Spleen (tissue), 11 donors: ENCODE measurements around the gene SC5D. TPM values are rescaled to one million over a fixed set of nuclear protein-coding genes. Genes with fewer than 3 reads are reported as not detected.

Experiments
- DNase-seq: peaks from one replicate; pipeline ENCODE4 v3.0.0-alpha.2; 2020
- H3K27ac ChIP-seq, 8 donors: fragments of 200-600 bp; sonication (generic) in 7 of 8; 1 replicate in 4 of 8; 2 replicates in 4 of 8; pipeline versions ENCODE4 v1.5.0 to v1.8.0; 2016 to 2021; ENCODE audit warnings: inconsistent platforms in 4 of 8, mild to moderate bottlenecking in 4 of 8, moderate library complexity in 1 of 8
- H3K27me3 ChIP-seq, 7 donors: fragments of 200-600 bp; sonication (generic) in 6 of 7; replicated peaks in 1 of 7; 1 replicate in 4 of 7; 2 replicates in 3 of 7; pipeline versions ENCODE4 v1.5.0 to v1.8.0; 2016 to 2021; ENCODE audit warnings: inconsistent platforms in 3 of 7, mild to moderate bottlenecking in 1 of 7
- H3K36me3 ChIP-seq, 6 donors: fragments of 200-600 bp; sonication (generic) in 5 of 6; 1 replicate in 4 of 6; 2 replicates in 2 of 6; pipeline versions ENCODE4 v1.5.0 to v1.8.0; 2016 to 2021; ENCODE audit warnings: inconsistent platforms in 2 of 6
- H3K4me1 ChIP-seq, 6 donors: fragments of 200-600 bp; sonication (generic) in 5 of 6; 1 replicate in 3 of 6; 2 replicates in 3 of 6; pipeline versions ENCODE4 v1.5.0 to v1.8.0; 2016 to 2021; ENCODE audit warnings: inconsistent platforms in 3 of 6
- H3K4me3 ChIP-seq, 8 donors: fragments of 200-600 bp; sonication (generic) in 7 of 8; 1 replicate in 4 of 8; 2 replicates in 4 of 8; pipeline versions ENCODE4 v1.5.0 to v1.8.0; 2016 to 2021; ENCODE audit warnings: inconsistent platforms in 4 of 8, mild to moderate bottlenecking in 4 of 8, moderate library complexity in 2 of 8
- H3K9me3 ChIP-seq, 8 donors: fragments of 200-600 bp; sonication (generic) in 7 of 8; 1 replicate in 4 of 8; 2 replicates in 4 of 8; pipeline versions ENCODE4 v1.5.0 to v1.8.0; 2016 to 2021; ENCODE audit warnings: inconsistent platforms in 4 of 8
- CTCF ChIP-seq, 11 experiments: fragments of 200-600 bp in 7 of 11; fragments of 450-650 bp in 4 of 11; sonication (generic) in 4 of 11; IDR thresholded peaks in 8 of 11; conservative IDR thresholded peaks in 3 of 11; 1 replicate in 7 of 11; 2 replicates in 4 of 11; pipeline versions ENCODE4 v1.4.0 to v1.8.0; 2016 to 2021; ENCODE audit warnings: antibody characterized with exemption in 11 of 11, inconsistent platforms in 4 of 11, mild to moderate bottlenecking in 1 of 11
- POLR2A ChIP-seq, 3 donors: fragments of 450-650 bp; IDR thresholded peaks; one replicate each; pipeline ENCODE4 v1.5.1; 2017; ENCODE audit warnings: antibody characterized with exemption in 3 of 3, mild to moderate bottlenecking in 1 of 3
- POLR2AphosphoS5 ChIP-seq, 3 donors: sonication (generic); formaldehyde crosslinking; IDR thresholded peaks; one replicate each; pipeline ENCODE4 v1.5.1; 2017; ENCODE audit warnings: antibody characterized with exemption in 3 of 3
- WGBS, 5 donors: extraction: QIAGEN DNeasy Blood & Tissue Kit in 3 of 5; methylation state at CpG; one replicate each; pipeline versions ENCODE4 v1.1.5 to v1.1.7; 2013 to 2018; 5-methylcytosine and 5-hydroxymethylcytosine counted together
- intact Hi-C: fragments of 100-400 bp; cut with DNase I; formaldehyde crosslinking; loops from one replicate; pipeline ENCODE4 v1.15.0; 2023; ENCODE audit warnings: low total_unique reads
- polyA plus RNA-seq, 3 donors: library from polyadenylated mRNA; stranded (reverse); fragments of 200-250 nt; gene quantifications; one replicate each; pipeline ENCODE4 v1.2.1, GENCODE V29; 2013
- total RNA-seq, 7 donors: library from RNA; depleted of rRNA in 3 of 7; stranded (reverse); fragments of >200 nt in 3 of 7; fragmentation: NEBNext Ultra II Directional in 4 of 7; extraction: Animal tissue kit (Norgen Biotek cat#: 25700) in 4 of 7; gene quantifications; one replicate each; pipeline versions ENCODE4 v1.1.0 to v1.2.1, GENCODE V29; 2016 to 2021
- donor health status: healthy with polysubstance abuse.
- donor health status: DM: no; HTN: no; CAD: no; lungs with moderate emphysema.
- donor health status: DM: no; HTN: no; CAD: no.
- donor health status: Bipolar disorder and iron deficiency.
- donor health status: healthy.
- donor health status: DM: no; HTN: no; CAD: no.
- donor health status: DM: yes; HTN: yes; CAD: no.

Gene SC5D
- total and polyA plus RNA-seq, 10 donors: 4.8 to 25.5 (median 17.4) TPM

- no peaks in the 10 kb centered on the region for H3K27me3 ChIP-seq
- H3K9me3 ChIP-seq: no peaks in the 10 kb centered on the region
- no peak for TF ChIP-seq POLR2AphosphoS5 (IDR thresholded peaks at IDR 0.05)
- TF ChIP-seq POLR2A (IDR thresholded peaks at IDR 0.05): no peak
- TF ChIP-seq CTCF (IDR thresholded peaks at IDR 0.05 in 8 of 11, conservative IDR thresholded peaks at IDR 0.05 in 3 of 11): no peak
- no peak overlapping the region for H3K4me3 ChIP-seq
- WGBS, 5 donors: 92 to 98% (median 96%) methylated on average over 5 of the region's 5 CpGs
- peaks cover 0 to 5% (median 0%) of the 10 kb centered on the region in 6 donors for H3K36me3 ChIP-seq
- intact Hi-C loops: no loop called here
- H3K27ac ChIP-seq: no peak overlapping the region
- DNase-seq: no peak
- peaks cover 11 to 57% (median 26%) of the 10 kb centered on the region in 6 donors for H3K4me1 ChIP-seq
Measured at GRCh38 chr11:121297872-121298271, 5.3 kb downstream of the SC5D start.

- Histone ChIP-seq H3K27me3 (no peaks in the 10 kb centered on the region), H3K27ac (no peak overlapping the region), H3K4me1 (peaks cover 3 to 48% (median 18%) of the 10 kb centered on the region in 6 donors), H3K36me3 (peaks cover 0 to 14% (median under 1%) of the 10 kb centered on the region in 6 donors), H3K4me3 (no peak overlapping the region), H3K9me3 (no peaks in the 10 kb centered on the region)
- DNase-seq: no peak
- TF ChIP-seq POLR2AphosphoS5 (IDR thresholded peaks at IDR 0.05) (no peak), CTCF (IDR thresholded peaks at IDR 0.05 in 8 of 11, conservative IDR thresholded peaks at IDR 0.05 in 3 of 11) (no peak), POLR2A (IDR thresholded peaks at IDR 0.05) (no peak)
- 92 to 98% (median 95%) methylated on average over 5 of the region's 5 CpGs for WGBS, 5 donors
- intact Hi-C loops: no loop called here
Measured at GRCh38 chr11:121298774-121299173, 6.2 kb downstream of the SC5D start.

GRCh38 chr11:121299417-121299816, 6.8 kb downstream of the SC5D start:
- TF ChIP-seq POLR2A (IDR thresholded peaks at IDR 0.05) (no peak), CTCF (IDR thresholded peaks at IDR 0.05 in 8 of 11, conservative IDR thresholded peaks at IDR 0.05 in 3 of 11) (no peak), POLR2AphosphoS5 (IDR thresholded peaks at IDR 0.05) (no peak)
- H3K4me1 ChIP-seq: peaks cover 0 to 41% (median 11%) of the 10 kb centered on the region in 6 donors
- no peaks in the 10 kb centered on the region for H3K27me3 ChIP-seq

GRCh38 chr11:121300313-121300971, 7.9 kb downstream of the SC5D start:
- Histone ChIP-seq H3K9me3 (no peaks in the 10 kb centered on the region), H3K36me3 (peaks cover 0 to 31% (median 11%) of the 10 kb centered on the region in 6 donors), H3K27me3 (no peaks in the 10 kb centered on the region), H3K4me1 (peaks cover 0 to 31% (median 3%) of the 10 kb centered on the region in 6 donors), H3K4me3 (no peak overlapping the region), H3K27ac (no peak overlapping the region)
- intact Hi-C loops: no loop called here
- TF ChIP-seq POLR2A (IDR thresholded peaks at IDR 0.05) (no peak), POLR2AphosphoS5 (IDR thresholded peaks at IDR 0.05) (no peak), CTCF (IDR thresholded peaks at IDR 0.05 in 8 of 11, conservative IDR thresholded peaks at IDR 0.05 in 3 of 11) (no peak)
- DNase-seq: no peak
- 90 to 96% (median 95%) methylated on average over 2 of the region's 2 CpGs for WGBS, 5 donors

More at GRCh38 chr11:121299417-121299816, 6.8 kb downstream of the SC5D start:
- Histone ChIP-seq H3K27ac (no peak overlapping the region), H3K36me3 (peaks cover 0 to 20% (median 3%) of the 10 kb centered on the region in 6 donors), H3K4me3 (no peak overlapping the region), H3K9me3 (no peaks in the 10 kb centered on the region)
- intact Hi-C loops: no loop called here
- no peak for DNase-seq
